HG02623 (cell line): ENCODE results near the gene MUC2.

Experiments used
- ATAC-seq: cut with Tn5 transposase; IDR thresholded peaks from one replicate; pipeline ENCODE4 v1.9.1; 2021; ENCODE audit warnings: moderate library complexity; ENCODE audit not compliant: unreplicated experiment

MUC2 gene

DNA sequence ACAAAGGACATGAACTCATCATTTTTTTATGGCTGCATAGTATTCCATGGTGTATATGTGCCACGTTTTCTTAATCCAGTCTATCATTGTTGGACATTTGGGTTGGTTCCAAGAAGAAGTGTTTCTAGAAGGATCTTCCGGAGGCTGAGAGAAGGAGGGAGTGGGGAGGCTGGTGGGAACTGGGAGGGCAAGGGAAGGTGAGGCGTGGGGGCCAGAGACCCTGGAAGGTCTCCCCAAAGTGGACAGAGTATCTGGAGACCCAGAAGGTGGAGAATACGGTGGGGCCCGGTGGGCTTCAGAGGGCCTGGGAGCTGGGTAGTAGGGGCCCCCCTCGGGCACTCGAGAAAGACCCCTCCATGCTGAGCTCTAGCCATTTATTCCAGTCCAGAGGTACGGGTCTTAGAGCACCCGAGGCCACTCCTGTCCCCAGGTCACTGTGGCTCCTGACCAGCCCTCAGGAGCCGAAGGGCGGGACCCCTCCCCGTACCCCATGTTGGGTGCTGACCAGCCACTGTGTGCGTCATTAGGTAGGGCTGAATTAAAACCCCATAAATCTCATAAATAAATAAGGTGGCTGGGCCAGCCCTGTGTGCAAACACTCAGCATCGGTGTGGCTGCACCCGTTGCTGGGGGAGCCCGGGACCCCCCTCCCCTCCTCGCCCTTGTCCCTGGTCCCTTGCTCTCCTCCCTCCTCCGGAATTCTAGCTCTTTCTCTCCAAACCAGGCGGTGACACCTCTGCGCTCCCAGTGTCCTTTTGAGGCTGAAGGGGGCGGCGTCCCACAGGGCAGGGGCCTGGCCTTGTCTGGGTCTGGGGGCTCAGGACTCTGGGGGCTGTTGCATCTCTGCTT lies 44.3 kb downstream of the MUC2 start:
- ATAC-seq = no peak

DNA sequence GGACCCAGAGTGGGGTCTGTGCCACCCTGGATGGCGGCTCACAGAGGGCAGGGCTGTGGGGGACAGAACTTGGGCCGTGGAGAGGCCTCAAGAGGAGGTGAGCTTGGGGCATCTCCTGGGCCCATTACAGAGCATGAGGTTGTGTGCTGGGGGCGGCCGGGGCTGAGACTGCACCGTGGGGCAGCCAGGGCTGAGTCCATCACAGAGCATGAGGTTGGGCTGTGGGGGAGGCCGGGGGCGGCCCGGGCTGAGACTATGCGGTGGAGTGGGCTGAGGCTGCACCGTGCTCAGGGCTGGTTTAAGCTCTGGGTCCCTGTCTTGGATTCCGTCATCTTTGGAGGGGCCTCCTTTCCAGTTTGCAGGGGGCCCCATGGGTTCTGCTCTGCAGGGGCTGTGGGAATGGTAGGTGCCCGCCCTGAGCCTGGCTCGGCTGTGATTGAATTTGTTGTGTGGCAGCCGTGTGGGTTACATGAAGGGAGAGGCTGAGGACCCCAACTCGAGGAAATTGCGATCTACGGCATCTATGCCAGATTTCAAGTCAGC lies 45.0 kb downstream of the MUC2 start:
- ATAC-seq = no peak

DNA sequence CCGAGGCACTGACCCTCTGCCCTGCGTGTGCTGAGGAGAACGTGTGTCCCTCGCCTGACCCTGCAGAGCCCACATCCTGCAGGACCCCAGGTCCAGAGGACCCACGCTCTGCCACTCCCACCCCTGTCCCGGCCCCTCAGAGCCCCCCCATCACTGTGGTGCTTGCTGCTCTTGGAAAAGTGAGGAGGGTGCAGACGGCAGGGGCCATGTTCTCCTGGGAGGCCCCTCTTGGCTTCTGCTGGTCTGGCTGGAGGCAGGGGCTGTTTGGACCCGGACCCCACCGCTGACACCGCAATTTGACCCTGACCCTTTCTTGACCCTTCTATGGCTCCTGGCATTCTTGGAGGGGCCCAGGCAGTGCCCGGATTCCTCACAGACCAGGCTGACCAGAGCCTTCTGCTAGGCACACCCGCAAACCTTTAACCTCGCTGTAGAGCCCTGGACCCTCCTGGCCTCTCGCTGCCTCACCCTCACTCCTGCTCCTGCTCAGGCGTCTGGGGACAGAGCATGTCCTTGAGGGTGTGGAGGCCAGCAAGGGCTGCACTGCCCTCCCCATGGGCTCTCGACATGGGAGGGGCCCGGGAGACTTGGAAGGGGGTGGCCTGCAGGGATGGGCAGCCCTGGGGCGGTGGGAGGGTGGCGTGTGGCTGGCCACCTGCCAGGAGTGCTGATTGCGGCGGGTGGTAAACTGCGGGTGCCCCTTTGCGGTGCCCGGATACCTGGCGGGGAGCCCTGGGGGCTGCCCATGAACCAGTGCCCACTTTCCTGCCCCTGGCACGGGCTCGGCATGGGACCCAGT lies 46.1 kb downstream of the MUC2 start:
- no peak for ATAC-seq

DNA sequence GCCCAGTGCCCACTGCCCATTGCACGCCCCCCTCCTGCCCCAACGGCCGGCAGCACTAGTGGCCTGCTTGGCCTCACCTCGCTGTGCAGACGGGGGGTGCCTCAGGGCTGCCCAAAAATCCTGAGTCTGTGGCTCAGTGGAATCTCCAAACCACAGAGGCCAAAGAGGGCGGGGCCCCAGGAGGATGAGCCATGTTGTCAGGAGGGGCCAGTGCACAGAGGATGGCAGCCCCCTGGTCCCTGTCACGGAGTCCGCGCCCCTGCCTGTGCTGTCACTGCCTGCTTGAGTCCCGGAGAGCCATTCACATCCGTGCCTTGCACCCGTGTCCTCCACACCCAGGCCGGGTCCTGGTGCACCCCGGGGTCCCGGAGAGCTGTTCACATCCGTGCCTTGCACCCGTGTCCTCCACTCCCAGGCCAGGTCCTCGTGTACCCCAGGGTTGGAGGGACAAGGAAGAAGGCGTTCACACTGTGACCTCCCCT lies 46.7 kb downstream of the MUC2 start:
- no peak for ATAC-seq

DNA sequence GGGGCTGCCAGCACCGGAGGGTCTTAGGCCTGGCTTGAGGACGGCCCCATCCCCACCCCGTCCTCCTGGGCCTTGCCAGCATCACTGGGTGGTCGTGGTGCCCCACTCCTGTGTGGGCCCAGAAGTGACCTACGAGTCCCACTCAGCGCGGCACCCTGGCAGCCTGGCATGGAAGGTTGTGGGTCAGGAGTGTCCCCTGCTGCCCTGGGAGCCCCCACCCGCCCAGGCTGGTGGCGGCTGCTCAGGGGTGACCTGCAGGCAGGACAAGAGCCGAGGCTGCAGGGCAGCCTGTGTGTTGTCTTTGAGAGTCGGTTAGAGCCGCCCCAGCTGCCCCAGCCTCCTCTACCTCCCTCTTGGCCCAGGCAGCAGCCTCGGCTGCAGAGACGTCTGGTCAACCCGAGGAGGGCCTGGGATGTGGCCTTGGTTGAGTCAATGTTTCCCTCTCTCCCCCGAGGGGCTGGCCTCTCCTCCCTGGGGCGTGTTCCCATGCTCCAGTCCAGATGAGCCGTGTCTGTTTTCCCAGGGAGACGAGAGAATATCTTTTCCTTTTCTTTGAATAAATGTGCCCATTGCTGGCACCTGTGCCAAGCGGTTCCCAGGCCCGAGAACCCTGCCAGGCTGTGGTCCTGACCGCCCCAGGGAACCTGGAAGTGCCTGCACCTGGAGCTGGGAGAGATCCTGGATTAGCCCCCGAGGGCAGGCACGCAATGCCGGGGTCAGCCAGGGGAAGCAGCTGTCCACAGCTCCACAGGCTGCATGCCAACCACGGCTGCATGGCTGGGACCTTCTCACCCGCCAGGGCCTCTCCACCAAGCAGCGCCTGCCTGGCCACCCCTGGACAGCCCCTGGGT lies 47.4 kb downstream of the MUC2 start:
- ATAC-seq = no peak

DNA sequence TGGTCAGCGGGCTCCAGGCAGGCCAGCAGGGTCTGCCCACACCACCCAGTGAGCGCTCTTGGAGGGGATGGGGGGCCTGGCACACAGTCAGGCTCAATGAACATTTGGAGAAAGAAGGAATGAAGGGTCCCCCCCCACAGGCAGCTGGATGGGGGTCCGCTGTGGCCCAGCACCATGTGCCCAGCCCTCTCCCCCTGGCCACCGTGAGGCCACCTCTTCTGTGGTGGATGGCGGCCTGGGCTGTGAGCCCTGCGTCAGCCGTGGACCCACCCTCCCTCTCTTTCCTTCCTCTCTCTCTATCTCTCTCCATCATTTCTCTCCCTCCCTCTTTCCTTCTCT lies 48.0 kb downstream of the MUC2 start:
- no peak for ATAC-seq

DNA sequence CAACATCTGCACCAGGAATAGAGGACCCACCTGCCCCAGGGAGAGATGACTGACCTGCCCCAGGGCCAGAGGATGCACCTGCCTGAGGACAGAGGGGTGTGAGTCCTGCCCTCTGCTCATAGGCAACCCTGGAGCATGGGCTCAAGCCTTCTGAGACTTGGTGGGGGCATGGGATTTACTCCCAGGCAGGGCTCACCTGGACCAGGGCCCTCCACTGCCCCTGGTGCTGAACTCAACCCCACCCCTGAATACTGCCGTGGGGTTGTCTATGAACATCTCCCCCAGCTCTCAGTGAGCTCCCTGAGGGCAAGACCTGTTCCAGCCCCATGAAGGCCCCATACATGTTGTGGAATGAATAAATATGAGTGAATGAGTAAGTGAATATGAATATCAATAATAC lies 49.3 kb downstream of the MUC2 start:
- no peak for ATAC-seq
